GM20000 (cell line): ENCODE measurements around the gene ZNF764.

Experiments used
- DNase-seq: peaks from one replicate; pipeline ENCODE4 v3.0.0; 2012; ENCODE audit warnings: low spot score
- TF ChIP-seq, protein P1 (sequence below): IDR thresholded peaks from 2 replicates; pipeline ENCODE4 v1.5.1; 2012; ENCODE audit warnings: mild to moderate bottlenecking, control low read depth; ENCODE audit errors: extremely low read depth, missing control alignments

The ZNF764 gene

GRCh38 chr16:30557957-30558788 is at the start of gene ZNF764:
ZNF764 (minus strand) TSS chr16:30558374; CDS start chr16:30558182, 192 bp downstream.
- DNase-seq: peak; percentile 96
- TF ChIP-seq, protein P1, sequence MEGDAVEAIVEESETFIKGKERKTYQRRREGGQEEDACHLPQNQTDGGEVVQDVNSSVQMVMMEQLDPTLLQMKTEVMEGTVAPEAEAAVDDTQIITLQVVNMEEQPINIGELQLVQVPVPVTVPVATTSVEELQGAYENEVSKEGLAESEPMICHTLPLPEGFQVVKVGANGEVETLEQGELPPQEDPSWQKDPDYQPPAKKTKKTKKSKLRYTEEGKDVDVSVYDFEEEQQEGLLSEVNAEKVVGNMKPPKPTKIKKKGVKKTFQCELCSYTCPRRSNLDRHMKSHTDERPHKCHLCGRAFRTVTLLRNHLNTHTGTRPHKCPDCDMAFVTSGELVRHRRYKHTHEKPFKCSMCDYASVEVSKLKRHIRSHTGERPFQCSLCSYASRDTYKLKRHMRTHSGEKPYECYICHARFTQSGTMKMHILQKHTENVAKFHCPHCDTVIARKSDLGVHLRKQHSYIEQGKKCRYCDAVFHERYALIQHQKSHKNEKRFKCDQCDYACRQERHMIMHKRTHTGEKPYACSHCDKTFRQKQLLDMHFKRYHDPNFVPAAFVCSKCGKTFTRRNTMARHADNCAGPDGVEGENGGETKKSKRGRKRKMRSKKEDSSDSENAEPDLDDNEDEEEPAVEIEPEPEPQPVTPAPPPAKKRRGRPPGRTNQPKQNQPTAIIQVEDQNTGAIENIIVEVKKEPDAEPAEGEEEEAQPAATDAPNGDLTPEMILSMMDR: no peak

DNA sequence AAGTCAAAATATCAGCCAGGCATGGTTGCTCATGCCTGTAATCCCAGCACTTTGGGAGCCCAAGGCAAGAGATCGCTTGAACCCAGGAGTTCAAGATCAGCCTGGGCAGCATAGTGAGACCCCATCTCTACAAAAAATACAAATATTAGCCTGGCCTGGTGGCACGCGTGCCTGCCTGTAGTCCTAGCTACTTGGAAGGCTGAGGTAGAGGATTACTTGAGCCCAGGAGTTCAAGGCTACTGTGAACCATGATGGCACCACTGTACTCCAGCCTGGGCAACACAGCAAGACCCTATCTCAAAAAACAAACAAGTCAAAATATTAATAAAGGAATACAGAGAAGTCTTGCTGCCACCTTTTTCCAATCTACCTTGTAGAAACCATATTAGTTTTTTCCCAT is 47.8 kb upstream of the ZNF764 start:
- TF ChIP-seq, protein P1: no peak
- DNase-seq: no peak

DNA sequence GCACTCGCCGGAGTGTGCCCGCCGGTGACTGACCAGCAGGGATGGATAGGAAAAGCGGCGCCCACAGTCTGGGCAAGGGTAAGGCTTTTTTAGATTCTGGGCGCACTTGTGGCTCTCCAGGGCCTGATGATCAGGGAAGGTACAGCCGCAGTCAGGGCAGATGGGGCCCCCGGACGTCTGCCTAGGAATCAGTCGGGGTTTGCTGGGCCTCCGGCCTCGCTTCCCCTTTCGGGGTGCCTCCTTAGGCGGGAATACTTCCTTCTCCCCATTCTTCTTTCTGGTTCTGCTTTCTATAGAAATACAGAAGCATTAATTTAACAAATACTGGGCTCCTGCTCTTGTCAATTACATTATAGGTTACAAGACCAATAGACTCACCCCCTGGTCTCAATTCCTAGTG is 47.0 kb upstream of the ZNF764 start:
- no peak for DNase-seq
- TF ChIP-seq, protein P1: no peak

GRCh38 chr16:30604316-30604947 is 46.3 kb upstream of the ZNF764 start:
- no peak for DNase-seq

DNA sequence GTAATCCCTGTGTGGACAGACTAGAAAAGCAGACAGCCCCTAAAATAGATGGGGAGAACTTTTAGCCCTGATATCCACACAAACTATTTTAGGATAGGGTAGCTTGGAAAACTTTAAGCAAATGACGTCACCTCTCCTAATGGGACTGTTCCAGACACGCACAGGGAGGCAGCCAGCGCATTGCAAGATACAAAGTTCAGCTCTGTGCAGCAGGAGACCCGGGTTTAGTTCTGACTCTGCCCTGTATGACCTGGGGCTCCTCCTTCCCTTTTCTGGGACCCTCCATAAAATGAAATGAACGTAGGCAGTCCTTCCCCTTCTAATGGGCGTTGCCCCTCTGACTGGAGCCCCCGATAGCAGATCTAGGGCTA is 45.8 kb upstream of the ZNF764 start:
- TF ChIP-seq, protein P1: no peak
- DNase-seq: no peak

More at GRCh38 chr16:30604316-30604947, 46.3 kb upstream of the ZNF764 start:
- TF ChIP-seq, protein P1: no peak

- DNase-seq: no peak
- TF ChIP-seq, protein P1: no peak
Measured at GRCh38 chr16:30602616-30603277, 44.6 kb upstream of the ZNF764 start.

- DNase-seq: no peak
- TF ChIP-seq, protein P1: no peak
Measured at GRCh38 chr16:30601966-30602365, 43.8 kb upstream of the ZNF764 start.
